Ishikawa (cell line): ENCODE data around the gene POLR2B.

ENCODE experiments used
- EP300 ChIP-seq: IDR thresholded peaks from 2 replicates; pipeline ENCODE4 v1.6.1; 2012; ENCODE audit warnings: borderline replicate concordance
- TAF1 ChIP-seq: IDR thresholded peaks from 2 replicates; pipeline ENCODE4 v1.6.1; 2012; ENCODE audit warnings: low read depth, mild to moderate bottlenecking

GRCh38 chr4:56953680-56954520 is 24.8 kb upstream of the POLR2B start:
- no peak for TF ChIP-seq TAF1
- no peak for TF ChIP-seq EP300
